Measurements from ENCODE around the gene SPRED2.

Gene SPRED2

GRCh38 chr2:65370387-65371073 is 61.9 kb downstream of the SPRED2 start:
- 100% methylated on average over 3 of the region's 5 CpGs for WGBS (ENCODE audit: insufficient coverage)
- ChIA-PET CTCF (interaction anchor here (0.8 to 1.5 kb wide), 3 partner anchors 15 to 203 kb away, joined by 3 to 6 read pairs (median 3); no protein-coding TSS in a partner anchor), POLR2A (no interaction called here)
- no peak overlapping the region for H3K4me3 ChIP-seq (ENCODE audit: control insufficient read depth in 1 of 7, extremely low read depth in 1 of 7, insufficient read depth in 4 of 7, low read depth in 2 of 7, low read length in 6 of 7)
- no peaks in the 10 kb centered on the region for H3K36me3 ChIP-seq (ENCODE audit: control insufficient read depth in 4 of 4, insufficient read depth in 4 of 4, low read length in 3 of 4)
- DNase-seq: no peak
- H3K27me3 ChIP-seq (replicated peaks in 2 of 5; ENCODE audit: control insufficient read depth in 4 of 5, insufficient read depth in 5 of 5, low read length in 4 of 5): no peaks in the 10 kb centered on the region
- peaks cover 2 to 44% (median 17%) of the 10 kb centered on the region in 4 experiments for H3K4me1 ChIP-seq (ENCODE audit: control extremely low read depth in 1 of 4, control insufficient read depth in 4 of 4, insufficient read depth in 4 of 4, low read length in 3 of 4)
- no peaks in the 10 kb centered on the region for H3K9me3 ChIP-seq (ENCODE audit: control extremely low read depth in 1 of 5, control insufficient read depth in 4 of 5, insufficient read depth in 2 of 5, low read depth in 1 of 5, low read length in 4 of 5)
- no peak overlapping the region for H3K27ac ChIP-seq (ENCODE audit: insufficient read depth in 1 of 2, low read depth in 1 of 2, low read length in 2 of 2, poor library complexity in 1 of 2, severe bottlenecking in 2 of 2)

- Histone ChIP-seq H3K9me3 (ENCODE audit: control extremely low read depth in 1 of 5, control insufficient read depth in 4 of 5, insufficient read depth in 2 of 5, low read depth in 1 of 5, low read length in 4 of 5) (no peaks in the 10 kb centered on the region), H3K4me3 (ENCODE audit: control insufficient read depth in 1 of 7, extremely low read depth in 1 of 7, insufficient read depth in 4 of 7, low read depth in 2 of 7, low read length in 6 of 7) (no peak overlapping the region), H3K27ac (ENCODE audit: insufficient read depth in 1 of 2, low read depth in 1 of 2, low read length in 2 of 2, poor library complexity in 1 of 2, severe bottlenecking in 2 of 2) (no peak overlapping the region), H3K36me3 (ENCODE audit: control insufficient read depth in 4 of 4, insufficient read depth in 4 of 4, low read length in 3 of 4) (no peaks in the 10 kb centered on the region), H3K4me1 (ENCODE audit: control extremely low read depth in 1 of 4, control insufficient read depth in 4 of 4, insufficient read depth in 4 of 4, low read length in 3 of 4) (peaks cover 2 to 45% (median 17%) of the 10 kb centered on the region in 4 experiments), H3K27me3 (replicated peaks in 2 of 5; ENCODE audit: control insufficient read depth in 4 of 5, insufficient read depth in 5 of 5, low read length in 4 of 5) (no peaks in the 10 kb centered on the region)
- no peak for DNase-seq
- no CpG with 5 or more reads among the region's 4 CpGs for WGBS (ENCODE audit: insufficient coverage)
- ChIA-PET CTCF (interaction anchor here (0.8 kb wide), 1 partner anchor 204 kb away, joined by 3 read pairs; no protein-coding TSS in a partner anchor), POLR2A (no interaction called here)
These were observed 62.4 kb downstream of the SPRED2 start for GRCh38 chr2:65369980-65370379.

- CTCF ChIA-PET: no interaction called here
- peaks cover 2 to 42% (median 15%) of the 10 kb centered on the region in 4 experiments for H3K4me1 ChIP-seq (ENCODE audit: control extremely low read depth in 1 of 4, control insufficient read depth in 4 of 4, insufficient read depth in 4 of 4, low read length in 3 of 4)
- WGBS (ENCODE audit: insufficient coverage): 100% methylated on average over 1 of the region's 2 CpGs
These were observed 62.8 kb downstream of the SPRED2 start for GRCh38 chr2:65369574-65369973.

GRCh38 chr2:65368468-65368867 is 63.9 kb downstream of the SPRED2 start:
- Histone ChIP-seq H3K27ac (ENCODE audit: insufficient read depth in 1 of 2, low read depth in 1 of 2, low read length in 2 of 2, poor library complexity in 1 of 2, severe bottlenecking in 2 of 2) (no peak overlapping the region), H3K4me1 (ENCODE audit: control extremely low read depth in 1 of 4, control insufficient read depth in 4 of 4, insufficient read depth in 4 of 4, low read length in 3 of 4) (peaks cover 2 to 41% (median 14%) of the 10 kb centered on the region in 4 experiments), H3K27me3 (replicated peaks in 2 of 5; ENCODE audit: control insufficient read depth in 4 of 5, insufficient read depth in 5 of 5, low read length in 4 of 5) (no peaks in the 10 kb centered on the region), H3K9me3 (ENCODE audit: control extremely low read depth in 1 of 5, control insufficient read depth in 4 of 5, insufficient read depth in 2 of 5, low read depth in 1 of 5, low read length in 4 of 5) (no peaks in the 10 kb centered on the region), H3K4me3 (ENCODE audit: control insufficient read depth in 1 of 7, extremely low read depth in 1 of 7, insufficient read depth in 4 of 7, low read depth in 2 of 7, low read length in 6 of 7) (no peak overlapping the region), H3K36me3 (ENCODE audit: control insufficient read depth in 4 of 4, insufficient read depth in 4 of 4, low read length in 3 of 4) (no peaks in the 10 kb centered on the region)
- DNase-seq: no peak
- ChIA-PET CTCF (interaction anchor here (0.6 kb wide), 1 partner anchor 39 kb away, joined by 3 read pairs; no protein-coding TSS in a partner anchor), POLR2A (interaction anchor here (0.6 kb wide), 1 partner anchor 130 kb away, joined by 4 read pairs; no protein-coding TSS in a partner anchor)
- no CpG with 5 or more reads among the region's 1 CpG for WGBS (ENCODE audit: insufficient coverage)

More at GRCh38 chr2:65369574-65369973, 62.8 kb downstream of the SPRED2 start:
- no peak overlapping the region for H3K27ac ChIP-seq (ENCODE audit: insufficient read depth in 1 of 2, low read depth in 1 of 2, low read length in 2 of 2, poor library complexity in 1 of 2, severe bottlenecking in 2 of 2)
- DNase-seq: no peak
- H3K9me3 ChIP-seq (ENCODE audit: control extremely low read depth in 1 of 5, control insufficient read depth in 4 of 5, insufficient read depth in 2 of 5, low read depth in 1 of 5, low read length in 4 of 5): no peaks in the 10 kb centered on the region
- no peaks in the 10 kb centered on the region for H3K27me3 ChIP-seq (replicated peaks in 2 of 5; ENCODE audit: control insufficient read depth in 4 of 5, insufficient read depth in 5 of 5, low read length in 4 of 5)
- no peak overlapping the region for H3K4me3 ChIP-seq (ENCODE audit: control insufficient read depth in 1 of 7, extremely low read depth in 1 of 7, insufficient read depth in 4 of 7, low read depth in 2 of 7, low read length in 6 of 7)
- POLR2A ChIA-PET: no interaction called here
- H3K36me3 ChIP-seq (ENCODE audit: control insufficient read depth in 4 of 4, insufficient read depth in 4 of 4, low read length in 3 of 4): no peaks in the 10 kb centered on the region

GRCh38 chr2:65367524-65367923 is 64.9 kb downstream of the SPRED2 start:
- H3K4me3 ChIP-seq (ENCODE audit: control insufficient read depth in 1 of 7, extremely low read depth in 1 of 7, insufficient read depth in 4 of 7, low read depth in 2 of 7, low read length in 6 of 7): no peak overlapping the region
- 95% methylated on average over 3 of the region's 4 CpGs for WGBS (ENCODE audit: insufficient coverage)

GRCh38 chr2:65366595-65367125 is 65.7 kb downstream of the SPRED2 start:
- ChIA-PET CTCF (interaction anchor here (0.9 to 1.4 kb wide), 5 partner anchors 8 to 16 kb away, joined by 3 to 8 read pairs (median 3); no protein-coding TSS in a partner anchor), POLR2A (interaction anchor here (1.0 kb wide), 1 partner anchor 14 kb away, joined by 3 read pairs; no protein-coding TSS in a partner anchor)
- Histone ChIP-seq H3K9me3 (ENCODE audit: control extremely low read depth in 1 of 5, control insufficient read depth in 4 of 5, insufficient read depth in 2 of 5, low read depth in 1 of 5, low read length in 4 of 5) (no peaks in the 10 kb centered on the region), H3K4me3 (ENCODE audit: control insufficient read depth in 1 of 7, extremely low read depth in 1 of 7, insufficient read depth in 4 of 7, low read depth in 2 of 7, low read length in 6 of 7) (peak overlapping the region in 2 of 7 experiments; percentile 11 to 26), H3K27me3 (replicated peaks in 2 of 5; ENCODE audit: control insufficient read depth in 4 of 5, insufficient read depth in 5 of 5, low read length in 4 of 5) (no peaks in the 10 kb centered on the region), H3K4me1 (ENCODE audit: control extremely low read depth in 1 of 4, control insufficient read depth in 4 of 4, insufficient read depth in 4 of 4, low read length in 3 of 4) (peaks cover 2 to 41% (median 14%) of the 10 kb centered on the region in 4 experiments), H3K27ac (ENCODE audit: insufficient read depth in 1 of 2, low read depth in 1 of 2, low read length in 2 of 2, poor library complexity in 1 of 2, severe bottlenecking in 2 of 2) (no peak overlapping the region), H3K36me3 (ENCODE audit: control insufficient read depth in 4 of 4, insufficient read depth in 4 of 4, low read length in 3 of 4) (no peaks in the 10 kb centered on the region)
- DNase-seq: peak; percentile 46 to 89 (median 80)
- WGBS (ENCODE audit: insufficient coverage): 67% methylated on average over 7 of the region's 10 CpGs

More at GRCh38 chr2:65367524-65367923, 64.9 kb downstream of the SPRED2 start:
- no peaks in the 10 kb centered on the region for H3K27me3 ChIP-seq (replicated peaks in 2 of 5; ENCODE audit: control insufficient read depth in 4 of 5, insufficient read depth in 5 of 5, low read length in 4 of 5)
- no peaks in the 10 kb centered on the region for H3K9me3 ChIP-seq (ENCODE audit: control extremely low read depth in 1 of 5, control insufficient read depth in 4 of 5, insufficient read depth in 2 of 5, low read depth in 1 of 5, low read length in 4 of 5)
- H3K4me1 ChIP-seq (ENCODE audit: control extremely low read depth in 1 of 4, control insufficient read depth in 4 of 4, insufficient read depth in 4 of 4, low read length in 3 of 4): peaks cover 2 to 41% (median 14%) of the 10 kb centered on the region in 4 experiments
- no peak for DNase-seq
- no peaks in the 10 kb centered on the region for H3K36me3 ChIP-seq (ENCODE audit: control insufficient read depth in 4 of 4, insufficient read depth in 4 of 4, low read length in 3 of 4)
- H3K27ac ChIP-seq (ENCODE audit: insufficient read depth in 1 of 2, low read depth in 1 of 2, low read length in 2 of 2, poor library complexity in 1 of 2, severe bottlenecking in 2 of 2): no peak overlapping the region
- POLR2A ChIA-PET: interaction anchor here (0.6 kb wide), 1 partner anchor 129 kb away, joined by 4 read pairs; no protein-coding TSS in a partner anchor
- CTCF ChIA-PET: interaction anchor here (0.6 kb wide), 1 partner anchor 40 kb away, joined by 3 read pairs; no protein-coding TSS in a partner anchor

Data from common myeloid progenitor, CD34-positive (primary cell).